ENCODE measurements around the gene ZDHHC18.

The ZDHHC18 gene

DNA sequence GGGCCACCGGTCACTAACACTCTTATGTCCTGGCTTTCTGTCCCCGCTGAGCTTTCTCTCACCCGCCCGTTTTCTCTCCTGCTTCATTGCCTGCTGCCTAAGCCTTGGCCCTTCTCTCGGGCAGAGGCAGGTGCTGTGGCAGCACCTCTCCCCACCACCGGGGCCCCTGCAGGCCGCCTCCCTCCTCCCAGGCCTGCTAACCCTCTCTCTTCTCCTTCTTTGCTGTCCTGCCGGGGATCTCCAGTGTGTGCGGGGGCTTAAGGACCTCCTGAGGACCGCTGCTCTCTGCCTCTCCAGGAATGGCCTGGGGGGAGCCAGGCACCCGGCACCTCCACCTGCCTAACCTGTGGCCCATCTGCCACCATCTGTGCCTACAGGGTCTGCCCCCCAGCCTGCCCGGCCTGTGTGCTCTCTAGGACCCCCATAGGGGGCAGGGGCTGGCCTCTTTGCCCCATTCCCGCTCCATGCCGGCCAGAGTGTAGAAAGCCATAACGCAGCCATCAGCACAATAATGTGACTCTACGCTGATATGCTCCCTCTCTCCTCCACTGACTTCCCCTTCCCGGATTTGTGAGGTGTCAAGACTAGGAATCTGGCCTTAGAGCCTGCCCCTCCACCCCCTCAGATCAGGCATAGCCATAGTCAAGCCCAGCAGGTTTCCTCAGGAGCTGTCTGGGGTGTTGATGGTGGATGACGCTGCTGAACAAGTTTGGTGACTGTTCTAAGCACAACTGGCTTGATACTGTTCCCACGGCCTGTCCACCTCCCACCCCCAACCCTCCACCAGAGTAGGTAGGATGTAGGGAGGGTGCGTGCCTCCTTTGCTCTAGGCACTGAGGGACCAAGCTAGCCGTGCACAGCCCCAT is 30.3 kb downstream of the ZDHHC18 start:
- TF ChIP-seq, protein P1, sequence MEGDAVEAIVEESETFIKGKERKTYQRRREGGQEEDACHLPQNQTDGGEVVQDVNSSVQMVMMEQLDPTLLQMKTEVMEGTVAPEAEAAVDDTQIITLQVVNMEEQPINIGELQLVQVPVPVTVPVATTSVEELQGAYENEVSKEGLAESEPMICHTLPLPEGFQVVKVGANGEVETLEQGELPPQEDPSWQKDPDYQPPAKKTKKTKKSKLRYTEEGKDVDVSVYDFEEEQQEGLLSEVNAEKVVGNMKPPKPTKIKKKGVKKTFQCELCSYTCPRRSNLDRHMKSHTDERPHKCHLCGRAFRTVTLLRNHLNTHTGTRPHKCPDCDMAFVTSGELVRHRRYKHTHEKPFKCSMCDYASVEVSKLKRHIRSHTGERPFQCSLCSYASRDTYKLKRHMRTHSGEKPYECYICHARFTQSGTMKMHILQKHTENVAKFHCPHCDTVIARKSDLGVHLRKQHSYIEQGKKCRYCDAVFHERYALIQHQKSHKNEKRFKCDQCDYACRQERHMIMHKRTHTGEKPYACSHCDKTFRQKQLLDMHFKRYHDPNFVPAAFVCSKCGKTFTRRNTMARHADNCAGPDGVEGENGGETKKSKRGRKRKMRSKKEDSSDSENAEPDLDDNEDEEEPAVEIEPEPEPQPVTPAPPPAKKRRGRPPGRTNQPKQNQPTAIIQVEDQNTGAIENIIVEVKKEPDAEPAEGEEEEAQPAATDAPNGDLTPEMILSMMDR (conservative IDR thresholded peaks at IDR 0.05): no peak
- H3K27ac ChIP-seq: no peak overlapping the region

DNA sequence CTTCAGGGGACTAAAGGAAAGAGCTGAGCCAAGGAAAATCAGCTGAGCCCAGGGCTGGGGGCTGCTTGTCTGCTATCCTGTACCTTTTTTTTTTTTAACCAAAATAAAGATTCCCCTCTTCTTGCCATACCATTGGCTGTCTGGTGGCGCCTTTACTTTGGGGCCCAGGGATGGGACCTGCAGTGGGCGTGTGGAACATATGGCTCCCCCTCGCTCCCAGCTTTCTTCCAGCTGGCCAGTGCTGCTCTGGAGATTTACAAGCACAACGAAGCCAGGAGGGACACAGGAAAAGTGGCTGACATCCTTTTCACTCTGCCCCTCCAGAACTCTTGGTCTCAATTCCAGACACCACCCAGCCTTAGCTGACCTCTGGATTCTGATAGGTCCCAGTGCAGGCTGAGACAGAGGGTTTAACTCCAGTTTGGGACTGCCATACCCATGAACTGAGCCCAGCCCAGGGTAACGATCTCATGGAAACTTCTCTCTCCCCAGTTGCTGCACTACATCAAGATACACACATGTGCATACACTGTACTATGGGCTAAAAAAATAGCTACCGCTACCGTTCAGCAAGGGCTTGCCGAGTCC is 31.1 kb downstream of the ZDHHC18 start:
- H3K27ac ChIP-seq: no peak overlapping the region
- TF ChIP-seq, protein P1 (conservative IDR thresholded peaks at IDR 0.05): no peak

DNA sequence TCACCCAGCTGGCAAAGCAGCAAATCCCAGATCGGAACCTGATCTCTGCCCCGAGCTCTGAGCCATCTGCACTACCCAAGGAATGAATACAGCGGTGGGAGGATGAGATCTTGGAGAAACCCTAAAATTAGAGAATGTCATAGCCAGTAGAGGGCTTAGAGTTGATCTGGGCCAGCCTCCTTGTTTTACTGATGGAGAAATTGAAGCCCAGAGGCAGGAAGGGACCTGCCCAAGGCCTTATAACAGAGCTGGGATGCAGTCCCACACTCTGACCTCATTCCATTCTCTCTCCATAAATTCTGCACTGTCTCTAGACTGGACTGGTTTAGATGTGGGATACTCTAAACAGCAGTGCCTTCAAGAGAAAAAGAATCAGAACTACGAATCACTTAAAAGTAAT is 31.7 kb downstream of the ZDHHC18 start:
- TF ChIP-seq, protein P1 (conservative IDR thresholded peaks at IDR 0.05): no peak
- no peak overlapping the region for H3K27ac ChIP-seq

DNA sequence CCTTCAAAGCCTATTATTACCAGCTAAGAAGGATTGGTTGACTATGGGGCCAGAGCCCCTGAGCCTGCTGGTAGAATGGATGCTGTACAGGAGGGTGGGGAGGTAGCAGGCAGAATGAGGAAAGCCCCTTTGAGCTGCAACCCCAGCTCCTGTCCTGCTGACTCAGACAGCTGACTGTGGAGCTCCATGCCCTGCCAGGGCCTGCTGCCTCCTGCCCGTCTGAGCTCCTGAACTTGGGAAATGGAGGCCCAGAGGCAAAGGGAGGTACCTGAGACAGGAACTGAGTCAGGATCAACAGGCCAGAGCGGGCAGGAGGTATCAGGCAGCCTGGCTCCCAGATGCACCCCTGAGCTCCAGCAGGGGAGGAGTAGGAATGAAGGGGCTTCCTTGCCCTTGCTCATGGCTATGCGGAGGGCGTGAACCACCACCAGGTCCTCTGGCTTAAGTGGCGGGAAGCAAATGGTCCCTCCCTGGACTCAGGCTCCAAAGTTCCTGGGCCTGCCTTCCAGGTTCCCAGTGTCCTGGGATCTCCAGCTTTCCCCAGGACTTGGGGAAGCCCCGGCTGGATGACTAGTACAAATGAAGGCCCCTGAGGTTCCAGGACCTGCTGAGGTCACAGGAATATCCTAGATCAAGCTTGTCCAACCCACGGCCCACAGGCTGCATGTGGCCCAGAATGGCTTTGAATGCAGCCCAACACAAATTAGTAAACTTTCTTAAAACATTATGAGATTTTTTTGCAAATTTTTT is 32.6 kb downstream of the ZDHHC18 start:
- TF ChIP-seq, protein P1 (conservative IDR thresholded peaks at IDR 0.05): no peak
- no peak overlapping the region for H3K27ac ChIP-seq

DNA sequence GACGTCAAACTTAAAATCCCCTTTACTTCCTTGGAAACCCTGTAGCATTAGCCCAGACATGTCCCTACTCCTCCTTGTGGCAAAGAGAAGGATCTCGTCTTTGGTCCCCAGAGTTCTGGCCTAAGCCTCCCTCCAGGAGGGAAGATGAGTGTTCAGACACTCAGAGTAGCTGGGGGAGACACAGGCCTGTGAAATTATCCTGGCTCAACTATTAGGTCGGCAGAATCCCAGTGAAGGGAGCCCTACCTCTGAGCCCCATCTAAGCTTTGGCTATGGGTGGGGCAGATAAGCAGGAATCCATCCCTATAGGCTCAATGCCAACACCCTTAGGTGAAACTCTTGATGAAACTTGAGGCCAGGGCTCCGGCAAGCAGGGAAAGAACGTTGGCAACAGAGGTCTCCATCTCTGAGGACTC is 34.8 kb downstream of the ZDHHC18 start:
- TF ChIP-seq, protein P1 (conservative IDR thresholded peaks at IDR 0.05): no peak

DNA sequence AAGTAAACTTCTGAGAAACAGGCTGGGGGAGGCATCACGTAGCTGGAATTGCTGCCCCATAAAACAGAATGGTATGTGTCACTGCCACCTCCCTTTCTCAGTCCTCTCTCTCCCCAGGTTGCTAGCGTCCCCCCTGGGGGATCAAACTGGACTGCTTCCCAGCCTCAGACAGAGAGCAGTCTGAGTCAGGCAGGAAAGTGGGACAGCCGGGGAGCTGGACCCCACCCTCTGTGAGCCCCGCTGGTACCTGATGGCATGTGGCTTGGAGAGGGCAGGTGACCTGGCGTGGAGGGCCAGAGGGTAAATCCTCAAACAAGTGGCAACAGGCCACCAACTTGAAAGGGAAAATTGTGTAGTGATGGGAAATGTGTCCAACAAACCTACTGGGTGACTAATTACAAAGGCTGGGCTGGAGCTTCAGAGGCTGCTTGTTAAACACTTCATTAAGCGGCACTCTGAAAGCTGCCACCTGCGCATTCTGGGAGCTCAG is 35.4 kb downstream of the ZDHHC18 start:
- TF ChIP-seq, protein P1 (conservative IDR thresholded peaks at IDR 0.05): no peak
- no peak overlapping the region for H3K27ac ChIP-seq

More for the DNA sequence above, 34.8 kb downstream of the ZDHHC18 start:
- no peak overlapping the region for H3K27ac ChIP-seq
